Thymus (tissue), 11 donors: ENCODE measurements around the gene PTPRU. TPM values are rescaled to one million over a fixed set of nuclear protein-coding genes. Genes with fewer than 3 reads are reported as not detected.
A peak's percentile ranks its signal among the peaks of the same experiment; 100 is the strongest.
"Not testable (repeated sequence)": the region's sequence is repeated elsewhere in the genome, so short reads cannot be mapped to it uniquely, and the experiment has no call there.

Experiments used
- DNase-seq, 9 donors: peaks; one replicate each; pipeline ENCODE4 v3.0.0-alpha.2; 2013; ENCODE audit warnings: low spot score in 9 of 9, low read depth in 6 of 9, missing footprints in 1 of 9
- H3K27ac ChIP-seq, 2 donors: one replicate each; pipeline ENCODE4 v1.5.1; 2013; ENCODE audit warnings: control low read depth in 1 of 2, low read depth in 1 of 2, low read length in 1 of 2, mild to moderate bottlenecking in 1 of 2, moderate library complexity in 1 of 2
- H3K27me3 ChIP-seq, 2 donors: one replicate each; pipeline ENCODE4 v1.5.1; 2013; ENCODE audit warnings: low read length in 1 of 2; ENCODE audit not compliant: control insufficient read depth in 2 of 2, insufficient read depth in 1 of 2
- H3K36me3 ChIP-seq, 2 donors: one replicate each; pipeline ENCODE4 v1.5.1; 2013; ENCODE audit warnings: low read length in 1 of 2, mild to moderate bottlenecking in 1 of 2, moderate library complexity in 1 of 2; ENCODE audit not compliant: control insufficient read depth in 2 of 2, insufficient read depth in 2 of 2
- H3K4me1 ChIP-seq, 2 donors: one replicate each; pipeline ENCODE4 v1.5.1; 2013; ENCODE audit warnings: low read length in 2 of 2; ENCODE audit not compliant: control insufficient read depth in 2 of 2, insufficient read depth in 2 of 2
- H3K4me3 ChIP-seq, 2 donors: one replicate each; pipeline ENCODE4 v1.5.1; 2013; ENCODE audit warnings: low read length in 2 of 2, control low read depth in 1 of 2, mild to moderate bottlenecking in 1 of 2
- H3K9me3 ChIP-seq, 2 donors: one replicate each; pipeline ENCODE4 v1.5.1; 2013; ENCODE audit warnings: low read length in 1 of 2, mild to moderate bottlenecking in 1 of 2; ENCODE audit not compliant: control insufficient read depth in 2 of 2, insufficient read depth in 1 of 2
- WGBS: extraction: QIAGEN DNeasy Blood & Tissue Kit; methylation state at CpG from one replicate; pipeline ENCODE4 v1.1.7; 2013; 5-methylcytosine and 5-hydroxymethylcytosine counted together
- polyA plus RNA-seq: library from polyadenylated mRNA; stranded (reverse); fragments of 200-250 nt; gene quantifications from one replicate; pipeline ENCODE4 v1.2.3, GENCODE V29; 2013
- total RNA-seq: library from RNA; stranded (reverse); fragments of 120-200 nt; gene quantifications from one replicate; pipeline ENCODE4 v1.2.4, GENCODE V29; 2013
- donor health status: healthy.

The PTPRU gene
- total and polyA plus RNA-seq, 2 donors: 5.5 to 6.3 TPM

GRCh38 chr1:29230204-29230552, 6.1 kb upstream of the PTPRU start:
- Histone ChIP-seq H3K36me3 (no peaks in the 10 kb centered on the region), H3K4me1 (peaks cover 4 to 14% of the 10 kb centered on the region in 2 donors), H3K4me3 (peak overlapping the region; percentile 60 to 61), H3K27me3 (peaks cover 8 to 13% of the 10 kb centered on the region in 2 donors), H3K27ac (no peak overlapping the region), H3K9me3 (no peaks in the 10 kb centered on the region)
- DNase-seq: no peak
- WGBS: 19% methylated on average over 4 of the region's 4 CpGs

- Histone ChIP-seq H3K36me3 (no peaks in the 10 kb centered on the region), H3K27ac (peak within 1 kb of the TSS in 1 of 2 donors; percentile 21), H3K4me1 (peaks cover 4 to 14% of the 10 kb centered on the region in 2 donors), H3K27me3 (peaks cover 8 to 17% of the 10 kb centered on the region in 2 donors), H3K4me3 (peak within 1 kb of the TSS; percentile 60 to 61), H3K9me3 (no peaks in the 10 kb centered on the region)
- peak; percentile 67 to 94 (median 84) for DNase-seq
- 3% methylated on average over 52 of the region's 52 CpGs for WGBS
Measured at GRCh38 chr1:29230553-29231378, 5.6 kb upstream of the PTPRU start, which contains the start of gene MECR. MECR (minus strand) TSS chr1:29230934; CDS start chr1:29230906, 28 bp downstream.

- peaks cover 8 to 26% of the 10 kb centered on the region in 2 donors for H3K4me1 ChIP-seq
- no peak overlapping the region for H3K27ac ChIP-seq
- no peaks in the 10 kb centered on the region for H3K9me3 ChIP-seq
- H3K36me3 ChIP-seq: no peaks in the 10 kb centered on the region
- WGBS: 92% methylated on average over 3 of the region's 3 CpGs
- no peak overlapping the region for H3K4me3 ChIP-seq
- H3K27me3 ChIP-seq: peaks cover 20 to 30% of the 10 kb centered on the region in 2 donors
- no peak for DNase-seq
Measured at GRCh38 chr1:29232387-29232786, 3.9 kb upstream of the PTPRU start.

- Histone ChIP-seq H3K4me3 (no peak overlapping the region), H3K4me1 (peaks cover 12 to 30% of the 10 kb centered on the region in 2 donors), H3K36me3 (no peaks in the 10 kb centered on the region), H3K9me3 (peaks cover 0 to 2% of the 10 kb centered on the region in 2 donors), H3K27ac (no peak overlapping the region), H3K27me3 (peaks cover 33 to 42% of the 10 kb centered on the region in 2 donors)
- no peak for DNase-seq
- WGBS: 94% methylated on average over 4 of the region's 4 CpGs
Measured at GRCh38 chr1:29233693-29234092, 2.6 kb upstream of the PTPRU start.

GRCh38 chr1:29234471-29234870, 1.9 kb upstream of the PTPRU start:
- no peak overlapping the region for H3K4me3 ChIP-seq
- DNase-seq: no peak
- no peak overlapping the region for H3K27ac ChIP-seq
- peaks cover 0 to 2% of the 10 kb centered on the region in 2 donors for H3K9me3 ChIP-seq
- H3K27me3 ChIP-seq: peaks cover 38 to 49% of the 10 kb centered on the region in 2 donors
- no peaks in the 10 kb centered on the region for H3K36me3 ChIP-seq
- WGBS: 95% methylated on average over 1 of the region's 1 CpG
- H3K4me1 ChIP-seq: peaks cover 13 to 36% of the 10 kb centered on the region in 2 donors

GRCh38 chr1:29234881-29235280, 1.4 kb upstream of the PTPRU start:
- not testable (repeated sequence) for H3K9me3 ChIP-seq, H3K4me3 ChIP-seq, H3K36me3 ChIP-seq, DNase-seq, H3K27ac ChIP-seq
- WGBS: 92% methylated on average over 9 of the region's 9 CpGs
- H3K27me3 ChIP-seq: peaks cover 40 to 53% of the 10 kb centered on the region in 2 donors
- H3K4me1 ChIP-seq: peaks cover 13 to 36% of the 10 kb centered on the region in 2 donors

GRCh38 chr1:29236712-29237128, 398 bp downstream of the PTPRU start:
- WGBS: 4% methylated on average over 30 of the region's 30 CpGs
- H3K27me3 ChIP-seq: peaks cover 40 to 56% of the 10 kb centered on the region in 2 donors

GRCh38 chr1:29237129-29237821, 953 bp downstream of the PTPRU start:
- no peaks in the 10 kb centered on the region for H3K36me3 ChIP-seq
- peaks cover 9 to 42% of the 10 kb centered on the region in 2 donors for H3K4me1 ChIP-seq
- WGBS: 2% methylated on average over 79 of the region's 79 CpGs
- peak in 2 of 9 donors; percentile 40 to 52 for DNase-seq
- peaks cover 40 to 56% of the 10 kb centered on the region in 2 donors for H3K27me3 ChIP-seq
- peak overlapping the region; percentile 39 to 51 for H3K4me3 ChIP-seq
- peaks cover 0 to 2% of the 10 kb centered on the region in 2 donors for H3K9me3 ChIP-seq
- H3K27ac ChIP-seq: no peak overlapping the region

More at GRCh38 chr1:29236712-29237128, 398 bp downstream of the PTPRU start:
- Histone ChIP-seq H3K9me3 (peaks cover 0 to 2% of the 10 kb centered on the region in 2 donors), H3K27ac (no peak overlapping the region), H3K4me3 (peak overlapping the region; percentile 39 to 51), H3K36me3 (no peaks in the 10 kb centered on the region), H3K4me1 (peaks cover 9 to 42% of the 10 kb centered on the region in 2 donors)
- peak in 1 of 9 donors; percentile 55 for DNase-seq
